Measurements from ENCODE around the gene RING1.

GRCh38 chr6:33174784-33175183 is 33.5 kb upstream of the RING1 start:
- TF ChIP-seq CTCF (conservative IDR thresholded peaks at IDR 0.05; ENCODE audit: low read length) (no peak), EZH2phosphoT487 (IDR thresholded peaks at IDR 0.05; ENCODE audit: borderline replicate concordance, low read depth, low read length) (no peak)
